HepG2 (cell line): ENCODE data around the gene PRR12. TPM values are rescaled to one million over a fixed set of nuclear protein-coding genes. Genes with fewer than 3 reads are reported as not detected.

Experiments used
- ATAC-seq: fragments of 200-7000 bp; cut with Tn5 transposase; 3 replicates; pipeline ENCODE4 v1.9.1; 2020; ENCODE audit warnings: mild to moderate bottlenecking, moderate library complexity
- BruUV-seq: library from RNA; stranded (reverse); fragments of 400-500 nt; replicated peaks from 2 replicates; lab custom pipeline; 2021; lab: Mats Ljungman, UMichigan
- CTCF ChIA-PET: fragments of 300-600 bp; formaldehyde crosslinking; extraction: SDS; loops from one replicate; lab custom pipeline; 2021; ENCODE audit warnings: low total read pairs, inconsistent platforms, low intra/inter-chr PET ratio; lab: Yijun Ruan, JAX
- POLR2A ChIA-PET: fragments of 350-600 bp; sonication (Branson Sonifier 250); formaldehyde crosslinking; loops from one replicate; lab custom pipeline; 2020; ENCODE audit warnings: antibody characterized with exemption, inconsistent platforms; lab: Yijun Ruan, JAX
- DNase-seq: peaks from one replicate; pipeline ENCODE4 v3.0.0-alpha.2; 2015; ENCODE audit warnings: low spot score
- FAIRE-seq: peaks from 3 replicates; lab custom pipeline; 2011; peaks lifted over from hg19 to GRCh38; lab: Jason Lieb, UNC
- H2AFZ ChIP-seq: one replicate; pipeline ENCODE4 v1.6.1; 2011; ENCODE audit warnings: low read length, inconsistent platforms
- H3K27ac ChIP-seq: fragments of 300-600 bp; 3 replicates; pipeline ENCODE4 v1.8.0; 2011; ENCODE audit warnings: mixed run types, mild to moderate bottlenecking, mixed read lengths, low read length, inconsistent platforms; ENCODE audit not compliant: insufficient read depth; ENCODE audit errors: extremely low read length
- H3K27me3 ChIP-seq, 2 experiments: fragments of 200-600 bp in 1 of 2; 2 replicates in 1 of 2; 3 replicates in 1 of 2; pipeline versions ENCODE4 v1.6.0 to v1.8.0; 2011; ENCODE audit warnings: low read length in 2 of 2, mild to moderate bottlenecking in 2 of 2, moderate library complexity in 2 of 2, inconsistent platforms in 1 of 2; ENCODE audit not compliant: insufficient read depth in 2 of 2, control insufficient read depth in 1 of 2
- H3K36me3 ChIP-seq, 2 experiments: fragments of 200-600 bp in 1 of 2; replicated peaks in 1 of 2; 2 replicates in 1 of 2; 3 replicates in 1 of 2; pipeline versions ENCODE4 v1.5.1 to v1.8.0; 2011; ENCODE audit warnings: low read length in 2 of 2, inconsistent platforms in 1 of 2; ENCODE audit not compliant: insufficient read depth in 2 of 2, control insufficient read depth in 1 of 2
- H3K4me1 ChIP-seq: 2 replicates; pipeline ENCODE4 v1.5.1; 2012; ENCODE audit warnings: low read length, inconsistent platforms; ENCODE audit not compliant: insufficient read depth
- H3K4me2 ChIP-seq: 2 replicates; pipeline ENCODE4 v1.6.0; 2011; ENCODE audit warnings: low read depth, low read length, inconsistent platforms
- H3K4me3 ChIP-seq, 3 experiments: fragments of 200-600 bp in 1 of 3; sonication (generic), shearing (Covaris generic) in 1 of 3; replicated peaks in 1 of 3; 2 replicates each; pipeline ENCODE4 v1.5.1; 2011 to 2016; ENCODE audit warnings: low read length in 3 of 3, inconsistent platforms in 2 of 3, low read depth in 2 of 3, mild to moderate bottlenecking in 2 of 3, control low read depth in 1 of 3, mixed read lengths in 1 of 3; ENCODE audit not compliant: insufficient read depth in 1 of 3
- H3K79me2 ChIP-seq: one replicate; pipeline ENCODE4 v1.6.1; 2011; ENCODE audit warnings: low read length, inconsistent platforms; ENCODE audit not compliant: insufficient read depth
- H3K9ac ChIP-seq: 2 replicates; pipeline ENCODE4 v1.6.0; 2011; ENCODE audit warnings: mild to moderate bottlenecking, low read depth, low read length, inconsistent platforms; ENCODE audit not compliant: insufficient read depth
- H3K9me3 ChIP-seq: 2 replicates; pipeline ENCODE4 v1.5.1; 2012; ENCODE audit warnings: mild to moderate bottlenecking, low read length
- H4K20me1 ChIP-seq: 2 replicates; pipeline ENCODE4 v1.6.0; 2011; ENCODE audit warnings: inconsistent platforms, mild to moderate bottlenecking, low read length, moderate library complexity; ENCODE audit not compliant: insufficient read depth
- ARID5B ChIP-seq: IDR thresholded peaks from 2 replicates; pipeline ENCODE4 v1.4.0; 2020; ENCODE audit warnings: mild to moderate bottlenecking, missing genetic modification reagents
- GATAD2A ChIP-seq: IDR thresholded peaks from 2 replicates; pipeline ENCODE4 v1.6.1; 2016
- HHEX ChIP-seq: IDR thresholded peaks from 2 replicates; pipeline ENCODE4 v1.6.1; 2016; ENCODE audit warnings: control low read depth
- IRF2 ChIP-seq: IDR thresholded peaks from 2 replicates; pipeline ENCODE4 v1.6.1; 2018; ENCODE audit warnings: missing genetic modification reagents, missing compliant biosample characterization
- KLF9 ChIP-seq: IDR thresholded peaks from 2 replicates; pipeline ENCODE4 v1.6.1; 2016; ENCODE audit warnings: low read depth
- PHF8 ChIP-seq: sonication (generic); formaldehyde crosslinking; IDR thresholded peaks from 2 replicates; pipeline ENCODE4 v1.5.0; 2020; ENCODE audit warnings: missing genetic modification reagents
- SP1 ChIP-seq, 2 experiments: fragments of 450-650 bp in 1 of 2; sonication (generic) in 1 of 2; formaldehyde crosslinking in 1 of 2; IDR thresholded peaks; 2 replicates each; pipeline versions ENCODE4 v1.4.0 to v1.6.1; 2016 to 2020; ENCODE audit warnings: missing genetic modification reagents in 1 of 2
- U2AF2 ChIP-seq: fragments of 200-400 bp; formaldehyde crosslinking; IDR thresholded peaks from 2 replicates; pipeline ENCODE4 v1.6.1; 2017; ENCODE audit warnings: low read depth, mild to moderate bottlenecking, low read length
- ZHX2 ChIP-seq, 2 experiments: sonication (generic) in 1 of 2; formaldehyde crosslinking in 1 of 2; IDR thresholded peaks; 2 replicates each; pipeline versions ENCODE4 v1.6.1 to v1.9.0; 2014 to 2022; ENCODE audit warnings: antibody characterized with exemption in 1 of 2, borderline replicate concordance in 1 of 2, inconsistent platforms in 1 of 2, low read depth in 1 of 2, missing genetic modification reagents in 1 of 2
- ZNF33A ChIP-seq: sonication (generic); formaldehyde crosslinking; IDR thresholded peaks from 2 replicates; pipeline ENCODE4 v1.5.1; 2020; ENCODE audit warnings: missing genetic modification reagents, mild to moderate bottlenecking, moderate library complexity, borderline replicate concordance
- ZNF776 ChIP-seq: sonication (generic); formaldehyde crosslinking; IDR thresholded peaks from 2 replicates; pipeline ENCODE4 v1.4.0; 2020; ENCODE audit warnings: mild to moderate bottlenecking, missing genetic modification reagents
- WGBS: methylation state at CpG from one replicate; pipeline ENCODE4 v1.1.6; 2017; ENCODE audit warnings: low lambda C conversion rate; 5-methylcytosine and 5-hydroxymethylcytosine counted together
- in situ Hi-C: cut with HindIII; loops from 2 replicates; pipeline ENCODE4 v1.10.0; 2017; ENCODE audit warnings: low pct_unique_long_range_greater_than_20kb; ENCODE audit not compliant: extremely low pct_ligation_motif_present
- intact Hi-C: fragments of 100-400 bp; cut with micrococcal nuclease; formaldehyde crosslinking; loops from one replicate; pipeline ENCODE4 v1.10.0; 2022; ENCODE audit not compliant: unreplicated experiment
- polyA plus RNA-seq, 8 experiments: library from polyadenylated mRNA; depleted of rRNA in 3 of 8; stranded (reverse) in 7 of 8; unstranded in 1 of 8; fragments of >200 nt; fragmentation: Illumina TruSeq in 4 of 8; extraction: Trizol in 4 of 8; gene quantifications; 2 replicates each; pipeline versions ENCODE4 v1.2.1 to v1.2.3, GENCODE V29; 2011 to 2016; ENCODE audit warnings: low read depth in 4 of 8, missing spikeins in 1 of 8, mixed read lengths in 1 of 8; ENCODE audit not compliant: insufficient read depth in 1 of 8
- total RNA-seq, 5 experiments: library from RNA; depleted of rRNA; stranded (reverse); fragments of >200 nt; fragmentation: Illumina TruSeq; extraction: Trizol; gene quantifications; 2 replicates each; pipeline ENCODE4 v1.2.3, GENCODE V29; 2016; ENCODE audit warnings: low read depth in 1 of 5
- TF ChIP-seq, protein P1 (sequence below): sonication (generic); formaldehyde crosslinking; IDR thresholded peaks from 2 replicates; pipeline ENCODE4 v1.8.1; 2023; ENCODE audit warnings: missing genetic modification reagents, inconsistent platforms, borderline replicate concordance

Gene PRR12
- total and polyA plus RNA-seq, 2 of the 13 experiments (the other 11 are each of a cell fraction or from before 2014, with no cell fraction given) = 0.62 to 1.5 TPM

GRCh38 chr19:49564616-49565045, 26.4 kb upstream of the PRR12 start (continued):
- TF ChIP-seq, protein P1, sequence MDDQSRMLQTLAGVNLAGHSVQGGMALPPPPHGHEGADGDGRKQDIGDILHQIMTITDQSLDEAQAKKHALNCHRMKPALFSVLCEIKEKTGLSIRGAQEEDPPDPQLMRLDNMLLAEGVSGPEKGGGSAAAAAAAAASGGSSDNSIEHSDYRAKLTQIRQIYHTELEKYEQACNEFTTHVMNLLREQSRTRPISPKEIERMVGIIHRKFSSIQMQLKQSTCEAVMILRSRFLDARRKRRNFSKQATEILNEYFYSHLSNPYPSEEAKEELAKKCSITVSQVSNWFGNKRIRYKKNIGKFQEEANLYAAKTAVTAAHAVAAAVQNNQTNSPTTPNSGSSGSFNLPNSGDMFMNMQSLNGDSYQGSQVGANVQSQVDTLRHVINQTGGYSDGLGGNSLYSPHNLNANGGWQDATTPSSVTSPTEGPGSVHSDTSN (CRISPR knock-in tag) = no peak
- TF ChIP-seq ZNF776 = no peak
- TF ChIP-seq, all 625 proteins: peak for 0

DNA sequence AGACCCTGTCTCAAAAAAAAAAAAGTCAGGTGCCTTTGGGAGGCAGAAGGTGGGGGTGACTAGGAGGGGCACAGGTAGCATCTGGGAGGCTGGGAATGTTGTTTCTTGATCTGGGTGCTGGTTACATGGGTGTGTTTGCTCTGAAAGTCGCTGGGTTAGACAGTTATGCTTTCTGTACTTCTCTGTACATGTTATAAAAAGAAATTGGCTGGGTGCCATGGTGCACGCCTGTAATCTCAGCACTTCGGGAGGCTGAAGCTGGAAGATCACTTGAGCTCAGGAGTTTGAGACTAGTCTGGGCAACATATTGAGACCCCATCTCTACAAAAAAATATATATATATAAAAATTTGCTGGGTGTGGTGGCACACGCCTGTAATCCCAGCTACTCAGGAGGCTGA, 25.7 kb upstream of the PRR12 start:
- in situ Hi-C loops = no loop called here
- no peak overlapping the region for H2AFZ ChIP-seq
- no peak overlapping the region for H3K27ac ChIP-seq
- H3K36me3 ChIP-seq = peaks cover 0 to 3% of the 10 kb centered on the region in 2 experiments; a peak in 3 of 5 replicates
- intact Hi-C loops = no loop called here
- no peak overlapping the region for H3K4me2 ChIP-seq
- H4K20me1 ChIP-seq = 0 out of 2 replicates have a peak, but pooled peaks cover 4% of the 10 kb centered on the region
- DNase-seq (no peak), FAIRE-seq (no peak), ATAC-seq (no peak)
- ChIA-PET CTCF (interaction anchor here (0.6 kb wide), 1 partner anchor 52 kb away, joined by 3 read pairs; no protein-coding TSS in a partner anchor), POLR2A (no interaction called here)
- WGBS = 91% methylated on average over 4 of the region's 4 CpGs
- no peak overlapping the region for H3K4me3 ChIP-seq
- peaks cover 19% of the 10 kb centered on the region for H3K79me2 ChIP-seq
- no peaks in the 10 kb centered on the region for H3K27me3 ChIP-seq
- no peak overlapping the region for H3K9ac ChIP-seq
- no peaks in the 10 kb centered on the region for H3K9me3 ChIP-seq
- H3K4me1 ChIP-seq = peaks cover 32% of the 10 kb centered on the region
- no TSS peak for BruUV-seq
- TF ChIP-seq ZHX2 (IDR thresholded peaks at IDR 0.05; ENCODE audit: low read depth) (no peak), ZHX2 (CRISPR knock-in tag; IDR thresholded peaks at IDR 0.05; ENCODE audit: borderline replicate concordance) (no peak), GATAD2A (CRISPR knock-in tag) (no peak), PHF8 (no peak), IRF2 (no peak), SP1 (IDR thresholded peaks at IDR 0.05) (no peak), SP1 (CRISPR knock-in tag; IDR thresholded peaks at IDR 0.05) (no peak), HHEX (CRISPR knock-in tag) (no peak), KLF9 (CRISPR knock-in tag) (no peak), U2AF2 (no peak), ARID5B (no peak), ZNF33A (CRISPR knock-in tag) (no peak)
